A549 (cell line): Measurements from ENCODE around the gene ZBTB11. TPM values are rescaled to one million over a fixed set of nuclear protein-coding genes. Genes with fewer than 3 reads are reported as not detected.

Experiments
- ATAC-seq, 2 experiments: fragments of 200-7000 bp in 1 of 2; fragments of >200 bp in 1 of 2; cut with Nextera tagmentation in 1 of 2; cut with Tn5 transposase in 1 of 2; 3 replicates each; pipeline versions ENCODE4 v1.8.0 to v1.9.1; 2018 to 2020; ENCODE audit warnings: mild to moderate bottlenecking in 1 of 2, moderate library complexity in 1 of 2
- CTCF ChIA-PET: fragments of 300-600 bp; sonication (Branson Sonifier 250); formaldehyde crosslinking; extraction: SDS; loops from one replicate; lab custom pipeline; 2021; ENCODE audit warnings: antibody characterized with exemption, inconsistent platforms; lab: Yijun Ruan, JAX
- POLR2A ChIA-PET: fragments of 350-600 bp; formaldehyde crosslinking; extraction: SDS; loops from one replicate; lab custom pipeline; 2021; ENCODE audit warnings: antibody characterized with exemption, inconsistent platforms; lab: Yijun Ruan, JAX
- DNase-seq, 2 experiments: peaks; one replicate each; pipeline versions ENCODE4 v3.0.0 to v3.0.0-alpha.2; 2011 to 2016; ENCODE audit warnings: low read depth in 1 of 2, low spot score in 1 of 2
- FAIRE-seq: peaks from 2 replicates; lab custom pipeline; 2011; peaks lifted over from hg19 to GRCh38; lab: Jason Lieb, UNC
- H3K27ac ChIP-seq, 2 experiments: fragments of >200 bp; sonication (Bioruptor Twin); formaldehyde crosslinking; 3 replicates each; pipeline ENCODE4 v1.5.1; 2016 to 2017
- H3K4me1 ChIP-seq: fragments of >200 bp; sonication (Bioruptor Twin); formaldehyde crosslinking; 3 replicates; pipeline ENCODE4 v1.6.1; 2016
- H3K4me2 ChIP-seq: fragments of >200 bp; sonication (Bioruptor Twin); formaldehyde crosslinking; 3 replicates; pipeline ENCODE4 v1.6.1; 2016
- H3K4me3 ChIP-seq: fragments of >200 bp; sonication (Bioruptor Twin); formaldehyde crosslinking; 3 replicates; pipeline ENCODE4 v1.5.1; 2016
- H3K9me3 ChIP-seq: fragments of >200 bp; sonication (Bioruptor Twin); formaldehyde crosslinking; 3 replicates; pipeline ENCODE4 v1.6.1; 2016
- CBX8 ChIP-seq: fragments of 200-600 bp; sonication (generic); IDR thresholded peaks from 2 replicates; pipeline ENCODE4 v1.6.1; 2016
- CEBPB ChIP-seq, 2 experiments: fragments of >200 bp in 1 of 2; sonication (Bioruptor Twin) in 1 of 2; formaldehyde crosslinking in 1 of 2; IDR thresholded peaks; 2 replicates each; pipeline ENCODE4 v1.6.1; 2012 to 2016
- CHD4 ChIP-seq: fragments of 200-600 bp; sonication (generic); IDR thresholded peaks from 2 replicates; pipeline ENCODE4 v1.6.1; 2016; ENCODE audit warnings: antibody characterized with exemption, mild to moderate bottlenecking, borderline replicate concordance
- EHMT2 ChIP-seq: fragments of 200-600 bp; sonication (generic); IDR thresholded peaks from 2 replicates; pipeline ENCODE4 v1.6.1; 2016; ENCODE audit warnings: antibody characterized with exemption, low read depth, mild to moderate bottlenecking, moderate library complexity
- ELK1 ChIP-seq: fragments of 150-350 bp; IDR thresholded peaks from 2 replicates; pipeline ENCODE4 v1.6.1; 2014; ENCODE audit warnings: low read depth, mild to moderate bottlenecking, low read length
- ESRRA ChIP-seq: fragments of 150-350 bp; IDR thresholded peaks from 2 replicates; pipeline ENCODE4 v1.6.1; 2014; ENCODE audit warnings: mild to moderate bottlenecking, low read length, borderline replicate concordance
- FOSB ChIP-seq: fragments of 250-450 bp; sonication (Bioruptor Pico); IDR thresholded peaks from 2 replicates; pipeline ENCODE4 v1.5.0; 2020; ENCODE audit warnings: mild to moderate bottlenecking, moderate library complexity
- FOXS1 ChIP-seq: fragments of 250-450 bp; sonication (Bioruptor Pico); IDR thresholded peaks from 2 replicates; pipeline ENCODE4 v1.5.0; 2020; ENCODE audit warnings: mild to moderate bottlenecking, moderate library complexity
- GATA3 ChIP-seq: IDR thresholded peaks from 2 replicates; pipeline ENCODE4 v1.6.1; 2012; ENCODE audit warnings: borderline replicate concordance
- HDAC2 ChIP-seq: fragments of 200-600 bp; sonication (generic); IDR thresholded peaks from 2 replicates; pipeline ENCODE4 v1.6.1; 2016
- HES2 ChIP-seq: fragments of >200 bp; sonication (Bioruptor Twin); formaldehyde crosslinking; IDR thresholded peaks from 2 replicates; pipeline ENCODE4 v1.6.1; 2016
- HMGXB4 ChIP-seq: fragments of 250-450 bp; sonication (Bioruptor Pico); IDR thresholded peaks from 2 replicates; pipeline ENCODE4 v1.5.0; 2021; ENCODE audit warnings: mild to moderate bottlenecking, moderate library complexity, borderline replicate concordance
- HOXB13 ChIP-seq: fragments of 250-450 bp; sonication (Bioruptor Pico); IDR thresholded peaks from 2 replicates; pipeline ENCODE4 v1.5.0; 2020; ENCODE audit warnings: low read depth, mild to moderate bottlenecking, moderate library complexity
- HOXB5 ChIP-seq: fragments of 250-450 bp; sonication (Bioruptor Pico); IDR thresholded peaks from 2 replicates; pipeline ENCODE4 v1.5.0; 2020; ENCODE audit warnings: mild to moderate bottlenecking, moderate library complexity
- JUN ChIP-seq, 2 experiments: fragments of >200 bp; sonication (Bioruptor Twin); formaldehyde crosslinking; IDR thresholded peaks; 2 replicates in 1 of 2; 3 replicates in 1 of 2; pipeline ENCODE4 v1.6.1; 2016 to 2017
- JUNB ChIP-seq: fragments of >200 bp; sonication (Bioruptor Twin); formaldehyde crosslinking; IDR thresholded peaks from 2 replicates; pipeline ENCODE4 v1.6.1; 2016
- MAFK ChIP-seq: fragments of 450-650 bp; IDR thresholded peaks from 2 replicates; pipeline ENCODE4 v1.6.1; 2014; ENCODE audit not compliant: partially characterized antibody
- MAX ChIP-seq: IDR thresholded peaks from 2 replicates; pipeline ENCODE4 v1.6.1; 2012
- MAZ ChIP-seq: fragments of 150-350 bp; IDR thresholded peaks from 2 replicates; pipeline ENCODE4 v1.6.1; 2014; ENCODE audit warnings: antibody characterized with exemption, low read depth, low read length, borderline replicate concordance
- NPAS2 ChIP-seq: fragments of 250-450 bp; sonication (Bioruptor Pico); IDR thresholded peaks from 2 replicates; pipeline ENCODE4 v1.8.0; 2022; ENCODE audit warnings: mild to moderate bottlenecking, moderate library complexity, borderline replicate concordance
- PHF8 ChIP-seq: fragments of 200-600 bp; sonication (generic); IDR thresholded peaks from 2 replicates; pipeline ENCODE4 v1.6.1; 2016; ENCODE audit warnings: low read depth, mild to moderate bottlenecking, antibody characterized with exemption, moderate library complexity, borderline replicate concordance
- POLR2AphosphoS2 ChIP-seq: conservative IDR thresholded peaks from 2 replicates; pipeline ENCODE4 v1.6.1; 2012; ENCODE audit warnings: low read length, improper control_type of control experiment, inconsistent platforms
- RAD21 ChIP-seq, 2 experiments: fragments of >200 bp in 1 of 2; sonication (Bioruptor Twin) in 1 of 2; formaldehyde crosslinking in 1 of 2; IDR thresholded peaks in 1 of 2; conservative IDR thresholded peaks in 1 of 2; 2 replicates in 1 of 2; 3 replicates in 1 of 2; pipeline ENCODE4 v1.6.1; 2012 to 2018; ENCODE audit warnings: inconsistent platforms in 1 of 2
- RARB ChIP-seq: fragments of 250-450 bp; sonication (Bioruptor Pico); IDR thresholded peaks from 2 replicates; pipeline ENCODE4 v1.8.0; 2021; ENCODE audit warnings: mild to moderate bottlenecking, moderate library complexity
- RNF2 ChIP-seq: fragments of 200-600 bp; sonication (generic); IDR thresholded peaks from 2 replicates; pipeline ENCODE4 v1.6.1; 2016; ENCODE audit warnings: low read depth, mild to moderate bottlenecking, antibody characterized with exemption, moderate library complexity, borderline replicate concordance
- SMC3 ChIP-seq: fragments of >200 bp; sonication (Bioruptor Twin); formaldehyde crosslinking; IDR thresholded peaks from 3 replicates; pipeline ENCODE4 v1.6.1; 2018; ENCODE audit warnings: inconsistent platforms
- TFCP2L1 ChIP-seq: fragments of 250-450 bp; sonication (Bioruptor Pico); IDR thresholded peaks from 2 replicates; pipeline ENCODE4 v1.5.0; 2021; ENCODE audit warnings: mild to moderate bottlenecking
- TP53 ChIP-seq: fragments of 250-450 bp; sonication (Bioruptor Pico); IDR thresholded peaks from 2 replicates; pipeline ENCODE4 v1.5.0; 2021; ENCODE audit warnings: mild to moderate bottlenecking, moderate library complexity
- ZC3H11A ChIP-seq: fragments of 450-650 bp; IDR thresholded peaks from 2 replicates; pipeline ENCODE4 v1.6.1; 2014; ENCODE audit warnings: antibody characterized with exemption, mild to moderate bottlenecking
- ZFP36 ChIP-seq: fragments of 450-650 bp; IDR thresholded peaks from 2 replicates; pipeline ENCODE4 v1.6.1; 2014; ENCODE audit warnings: borderline replicate concordance; ENCODE audit not compliant: partially characterized antibody
- ZSCAN20 ChIP-seq: fragments of 250-450 bp; sonication (Bioruptor Pico); IDR thresholded peaks from 2 replicates; pipeline ENCODE4 v1.8.0; 2022; ENCODE audit warnings: mild to moderate bottlenecking, moderate library complexity
- WGBS: methylation state at CpG from one replicate; pipeline ENCODE4 v1.1.6; 2017; ENCODE audit errors: missing lambda C conversion rate; 5-methylcytosine and 5-hydroxymethylcytosine counted together
- polyA plus RNA-seq, 4 experiments: library from polyadenylated mRNA; depleted of rRNA in 3 of 4; stranded (reverse); fragments of >200 nt; fragmentation: RNase III in 1 of 4; extraction: RNeasy Plus Mini Kit Qiagen cat#74134 plus additional on column Dnase treatment in 1 of 4; gene quantifications; 2 replicates in 3 of 4; 3 replicates in 1 of 4; pipeline ENCODE4 v1.2.3, GENCODE V29; 2011 to 2017
- TF ChIP-seq, protein P1 (sequence below): IDR thresholded peaks from 2 replicates; pipeline ENCODE4 v1.6.1; 2012

Gene ZBTB11
- polyA plus RNA-seq, 2 of the 4 experiments (the other 2 are of a cell fraction): 11.3 to 24.3 TPM

DNA sequence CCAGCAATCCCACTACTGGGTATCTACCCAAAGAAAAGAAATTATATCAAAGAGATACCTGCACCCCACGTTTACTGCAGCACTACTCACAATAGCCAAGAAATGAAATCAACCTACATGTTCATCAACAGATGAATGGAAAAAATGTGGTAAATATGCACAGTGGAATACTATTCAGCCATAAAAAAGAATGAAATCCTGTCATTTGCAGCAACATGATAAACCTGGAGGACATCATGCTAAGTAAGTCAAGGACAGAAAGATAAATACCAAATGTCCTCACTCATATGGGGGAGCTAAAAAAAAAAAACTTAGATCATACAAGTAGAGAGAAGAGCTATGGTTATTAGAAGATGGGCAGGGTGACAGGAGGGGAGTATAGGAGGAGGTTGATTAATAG is 9.1 kb downstream of the ZBTB11 start (continued):
- TF ChIP-seq ZSCAN20 (CRISPR knock-in tag) (no peak), ESRRA (no peak)

DNA sequence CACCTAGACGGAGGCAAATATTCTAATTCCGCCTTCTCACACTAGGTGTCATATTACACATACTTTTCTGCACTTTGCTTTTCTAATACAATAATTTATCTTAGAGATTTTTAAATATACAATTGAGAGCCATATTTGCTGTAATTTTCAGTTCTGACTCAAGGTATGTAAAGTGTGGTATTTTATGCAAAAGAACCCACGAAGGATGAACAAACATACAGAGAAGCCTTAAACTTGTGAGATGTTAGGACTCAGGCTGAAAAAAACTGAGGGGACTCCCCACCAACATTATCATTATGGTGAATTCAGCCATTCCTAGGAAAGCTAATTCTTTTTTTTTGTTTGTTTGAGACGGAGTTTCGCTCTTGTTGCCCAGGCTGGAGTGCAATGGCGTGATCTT is 9.6 kb downstream of the ZBTB11 start:
- 91% methylated on average over 6 of the region's 6 CpGs for WGBS
- Histone ChIP-seq H3K4me3 (no peak overlapping the region), H3K27ac (no peak overlapping the region), H3K9me3 (no peaks in the 10 kb centered on the region), H3K4me2 (no peak overlapping the region), H3K4me1 (no peaks in the 10 kb centered on the region)
- no peak for DNase-seq
- TF ChIP-seq HDAC2 (no peak), FOSB (CRISPR knock-in tag) (no peak), ZFP36 (no peak), JUN (IDR thresholded peaks at IDR 0.05) (no peak), HOXB5 (CRISPR knock-in tag) (no peak), CHD4 (no peak), POLR2AphosphoS2 (no peak), RNF2 (no peak), PHF8 (no peak), ELK1 (no peak), EHMT2 (no peak), FOXS1 (CRISPR knock-in tag) (no peak), CEBPB (IDR thresholded peaks at IDR 0.05) (no peak), RAD21 (conservative IDR thresholded peaks at IDR 0.05 in 1 of 2, IDR thresholded peaks at IDR 0.05 in 1 of 2) (no peak), MAZ (no peak), HES2 (no peak), RARB (CRISPR knock-in tag) (no peak), ZSCAN20 (CRISPR knock-in tag) (no peak), ZC3H11A (no peak)
- TF ChIP-seq, protein P1, sequence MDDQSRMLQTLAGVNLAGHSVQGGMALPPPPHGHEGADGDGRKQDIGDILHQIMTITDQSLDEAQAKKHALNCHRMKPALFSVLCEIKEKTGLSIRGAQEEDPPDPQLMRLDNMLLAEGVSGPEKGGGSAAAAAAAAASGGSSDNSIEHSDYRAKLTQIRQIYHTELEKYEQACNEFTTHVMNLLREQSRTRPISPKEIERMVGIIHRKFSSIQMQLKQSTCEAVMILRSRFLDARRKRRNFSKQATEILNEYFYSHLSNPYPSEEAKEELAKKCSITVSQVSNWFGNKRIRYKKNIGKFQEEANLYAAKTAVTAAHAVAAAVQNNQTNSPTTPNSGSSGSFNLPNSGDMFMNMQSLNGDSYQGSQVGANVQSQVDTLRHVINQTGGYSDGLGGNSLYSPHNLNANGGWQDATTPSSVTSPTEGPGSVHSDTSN: no peak
- FAIRE-seq: no peak
- POLR2A ChIA-PET: no interaction called here
- ATAC-seq: no peak
- CTCF ChIA-PET: interaction anchor here (0.9 kb wide), 1 partner anchor 31 kb away, joined by 3 read pairs; no protein-coding TSS in a partner anchor

DNA sequence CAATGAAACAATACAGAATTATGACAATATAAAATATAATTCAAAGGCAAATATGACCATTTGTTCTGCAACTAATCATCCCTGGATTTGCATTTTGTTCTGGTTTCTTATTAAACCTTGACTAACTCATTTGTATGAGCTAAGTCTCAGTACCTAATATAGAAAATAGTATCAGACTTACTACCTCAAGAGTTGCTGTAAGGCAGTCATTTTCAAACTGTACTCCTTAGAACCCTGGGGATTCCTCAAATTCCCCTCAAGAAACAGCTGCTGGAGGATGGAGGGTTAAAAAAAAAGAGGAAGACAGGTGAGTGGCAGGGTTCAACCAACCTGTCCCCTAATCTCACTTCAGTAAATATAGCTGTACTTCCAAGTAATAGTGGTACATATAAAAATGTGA is 11.1 kb downstream of the ZBTB11 start:
- no peak for FAIRE-seq
- CTCF ChIA-PET: interaction anchor here (0.9 kb wide), 1 partner anchor 17 kb away, joined by 3 read pairs; no protein-coding TSS in a partner anchor
- DNase-seq: no peak
- no peaks in the 10 kb centered on the region for H3K4me1 ChIP-seq
- TF ChIP-seq FOSB (CRISPR knock-in tag) (no peak), PHF8 (no peak), SMC3 (no peak), CHD4 (no peak), HOXB13 (CRISPR knock-in tag) (no peak), TP53 (CRISPR knock-in tag) (no peak), GATA3 (no peak), MAX (no peak), JUNB (no peak), CBX8 (no peak), TFCP2L1 (CRISPR knock-in tag) (no peak), MAFK (no peak), HMGXB4 (CRISPR knock-in tag) (no peak), NPAS2 (CRISPR knock-in tag) (no peak), EHMT2 (no peak), CEBPB (IDR thresholded peaks at IDR 0.05) (no peak)
- TF ChIP-seq, all 56 proteins: peak for 0
- Histone ChIP-seq H3K27ac (no peak overlapping the region), H3K4me3 (no peak overlapping the region), H3K4me2 (no peak overlapping the region), H3K9me3 (no peaks in the 10 kb centered on the region)
- POLR2A ChIA-PET: no interaction called here
- no peak for ATAC-seq
